Mesenchymal stem cell (in vitro differentiated cells and primary cell): Measurements from ENCODE around the gene PTRHD1.
"Not testable (repeated sequence)": the region's sequence is repeated elsewhere in the genome, so short reads cannot be mapped to it uniquely, and the experiment has no call there.

ENCODE experiments used
- DNase-seq: peaks from one replicate; pipeline ENCODE4 v3.0.0-alpha.2; 2013
- H2AFZ ChIP-seq: one replicate; pipeline ENCODE4 v1.6.1; 2013; ENCODE audit warnings: low read depth, mild to moderate bottlenecking, control low read depth, inconsistent platforms, low read length, moderate library complexity
- H2AK5ac ChIP-seq: 2 replicates; pipeline ENCODE4 v1.6.1; 2013; ENCODE audit warnings: low read length, moderate library complexity, mild to moderate bottlenecking, inconsistent platforms; ENCODE audit not compliant: severe bottlenecking
- H2BK120ac ChIP-seq: one replicate; pipeline ENCODE4 v1.6.1; 2013; ENCODE audit warnings: low read depth, mild to moderate bottlenecking, inconsistent platforms, low read length, moderate library complexity
- H2BK12ac ChIP-seq, 2 experiments: one replicate each; pipeline ENCODE4 v1.6.1; 2013; ENCODE audit warnings: inconsistent platforms in 2 of 2, low read length in 2 of 2, mild to moderate bottlenecking in 2 of 2, moderate library complexity in 2 of 2, control low read depth in 1 of 2
- H2BK15ac ChIP-seq: one replicate; pipeline ENCODE4 v1.6.1; 2013; ENCODE audit warnings: mild to moderate bottlenecking, low read depth, inconsistent platforms; ENCODE audit not compliant: poor library complexity, severe bottlenecking
- H2BK5ac ChIP-seq: 2 replicates; pipeline ENCODE4 v1.6.1; 2013; ENCODE audit warnings: low read depth, mild to moderate bottlenecking, low read length, control low read depth, inconsistent platforms; ENCODE audit not compliant: poor library complexity, severe bottlenecking
- H3K14ac ChIP-seq, 2 experiments: one replicate each; pipeline ENCODE4 v1.6.1; 2013; ENCODE audit warnings: inconsistent platforms in 2 of 2, low read length in 2 of 2, control low read depth in 1 of 2, mild to moderate bottlenecking in 1 of 2, moderate library complexity in 1 of 2
- H3K18ac ChIP-seq, 2 experiments: one replicate each; pipeline ENCODE4 v1.6.1; 2013; ENCODE audit warnings: inconsistent platforms in 2 of 2, low read length in 2 of 2, control low read depth in 1 of 2, low read depth in 1 of 2, mild to moderate bottlenecking in 1 of 2
- H3K23ac ChIP-seq, 2 experiments: one replicate each; pipeline ENCODE4 v1.6.1; 2013; ENCODE audit warnings: inconsistent platforms in 2 of 2, low read length in 2 of 2, mild to moderate bottlenecking in 2 of 2, moderate library complexity in 2 of 2, control low read depth in 1 of 2
- H3K27ac ChIP-seq: 2 replicates; pipeline ENCODE4 v1.5.1; 2013; ENCODE audit warnings: mild to moderate bottlenecking, moderate library complexity, low read length, control low read depth, inconsistent platforms; ENCODE audit not compliant: poor library complexity, severe bottlenecking
- H3K27me3 ChIP-seq, 2 experiments: 2 replicates each; pipeline versions ENCODE4 v1.6.1 to v1.7.0; 2013; ENCODE audit warnings: low read length in 2 of 2, mild to moderate bottlenecking in 2 of 2, moderate library complexity in 2 of 2, control low read depth in 1 of 2, inconsistent platforms in 1 of 2; ENCODE audit not compliant: control insufficient read depth in 1 of 2, insufficient read depth in 1 of 2
- H3K36me3 ChIP-seq, 2 experiments: 2 replicates each; pipeline versions ENCODE4 v1.6.1 to v1.7.0; 2013; ENCODE audit warnings: low read length in 2 of 2, control low read depth in 1 of 2, inconsistent platforms in 1 of 2, low read depth in 1 of 2, mild to moderate bottlenecking in 1 of 2; ENCODE audit not compliant: insufficient read depth in 2 of 2, control insufficient read depth in 1 of 2
- H3K4ac ChIP-seq, 2 experiments: one replicate each; pipeline ENCODE4 v1.6.1; 2013; ENCODE audit warnings: inconsistent platforms in 2 of 2, low read length in 2 of 2, mild to moderate bottlenecking in 2 of 2, moderate library complexity in 2 of 2, control low read depth in 1 of 2, low read depth in 1 of 2
- H3K4me1 ChIP-seq: 2 replicates; pipeline ENCODE4 v1.6.1; 2013; ENCODE audit warnings: low read depth, low read length, control low read depth; ENCODE audit not compliant: control insufficient read depth, insufficient read depth
- H3K4me2 ChIP-seq: 2 replicates; pipeline ENCODE4 v1.6.1; 2013; ENCODE audit warnings: low read length, mild to moderate bottlenecking, inconsistent platforms; ENCODE audit not compliant: poor library complexity, severe bottlenecking
- H3K4me3 ChIP-seq, 2 experiments: 2 replicates each; pipeline versions ENCODE4 v1.5.1 to v1.7.0; 2013; ENCODE audit warnings: low read length in 2 of 2, mild to moderate bottlenecking in 2 of 2, control low read depth in 1 of 2, low read depth in 1 of 2; ENCODE audit not compliant: insufficient read depth in 1 of 2
- H3K79me1 ChIP-seq: replicated peaks from 2 replicates; pipeline ENCODE4 v1.6.1; 2013; ENCODE audit warnings: mild to moderate bottlenecking, control low read depth, low read length, inconsistent platforms; ENCODE audit not compliant: poor library complexity, severe bottlenecking
- H3K9ac ChIP-seq: 2 replicates; pipeline ENCODE4 v1.7.0; 2013; ENCODE audit warnings: mild to moderate bottlenecking, low read length, moderate library complexity
- H3K9me3 ChIP-seq: 2 replicates; pipeline ENCODE4 v1.7.0; 2013; ENCODE audit warnings: mild to moderate bottlenecking, low read length; ENCODE audit not compliant: control insufficient read depth
- H4K8ac ChIP-seq: one replicate; pipeline ENCODE4 v1.6.1; 2013; ENCODE audit warnings: inconsistent platforms, mild to moderate bottlenecking, low read length, moderate library complexity
- H4K91ac ChIP-seq: one replicate; pipeline ENCODE4 v1.6.1; 2013; ENCODE audit warnings: mild to moderate bottlenecking, low read length, inconsistent platforms
- WGBS: methylation state at CpG from one replicate; pipeline ENCODE4 v1.1.7; 2013; ENCODE audit warnings: mixed read lengths; 5-methylcytosine and 5-hydroxymethylcytosine counted together

Gene PTRHD1

GRCh38 chr2:24800487-24800886 is 7.3 kb upstream of the PTRHD1 start:
- H3K4ac ChIP-seq, DNase-seq, H3K4me3 ChIP-seq, H3K9me3 ChIP-seq, H3K9ac ChIP-seq, H4K91ac ChIP-seq, H3K79me1 ChIP-seq, H2AK5ac ChIP-seq, H3K18ac ChIP-seq, H2AFZ ChIP-seq, H2BK15ac ChIP-seq, H2BK5ac ChIP-seq, H2BK12ac ChIP-seq, H4K8ac ChIP-seq, H2BK120ac ChIP-seq, H3K4me1 ChIP-seq, H3K23ac ChIP-seq, H3K14ac ChIP-seq, H3K4me2 ChIP-seq, H3K27me3 ChIP-seq, H3K27ac ChIP-seq: not testable (repeated sequence)
- H3K36me3 ChIP-seq: peaks cover 3 to 13% of the 10 kb centered on the region in 2 experiments
- WGBS: no CpG with 5 or more reads among the region's 5 CpGs

GRCh38 chr2:24797644-24798043 is 4.5 kb upstream of the PTRHD1 start:
- no peak overlapping the region for H3K27ac ChIP-seq
- no peak overlapping the region for H2BK5ac ChIP-seq
- no peak overlapping the region for H3K4me3 ChIP-seq
- H3K9ac ChIP-seq: no peak overlapping the region
- H3K18ac ChIP-seq: no peak overlapping the region
- H2BK15ac ChIP-seq: no peak overlapping the region
- 96% methylated on average over 2 of the region's 2 CpGs for WGBS
- no peak overlapping the region for H2AFZ ChIP-seq
- H3K23ac ChIP-seq: no peak overlapping the region
- no peak overlapping the region for H2BK120ac ChIP-seq
- no peak overlapping the region for H2BK12ac ChIP-seq
- peaks cover 3 to 11% of the 10 kb centered on the region in 2 experiments for H3K36me3 ChIP-seq
- no peak overlapping the region for H4K91ac ChIP-seq
- H3K14ac ChIP-seq: no peak overlapping the region
- H2AK5ac ChIP-seq: no peak overlapping the region
- peaks cover 2% of the 10 kb centered on the region for H3K4me1 ChIP-seq
- H3K4me2 ChIP-seq: no peak overlapping the region
- no peak for DNase-seq
- H3K27me3 ChIP-seq: no peaks in the 10 kb centered on the region
- H3K9me3 ChIP-seq: no peaks in the 10 kb centered on the region
- no peak overlapping the region for H3K4ac ChIP-seq
- H4K8ac ChIP-seq: no peak overlapping the region
- peaks cover 11% of the 10 kb centered on the region for H3K79me1 ChIP-seq

GRCh38 chr2:24793761-24794435 is 707 bp upstream of the PTRHD1 start:
- Histone ChIP-seq H3K27ac (no peak overlapping the region), H2AFZ (peak overlapping the region; percentile 75), H4K91ac (no peak overlapping the region), H3K9ac (peak overlapping the region; percentile 96), H2BK120ac (no peak overlapping the region), H3K4me1 (peaks cover 2% of the 10 kb centered on the region), H3K36me3 (peaks cover 15 to 16% of the 10 kb centered on the region in 2 experiments), H3K23ac (no peak overlapping the region), H2AK5ac (no peak overlapping the region), H2BK5ac (no peak overlapping the region), H3K27me3 (no peaks in the 10 kb centered on the region), H4K8ac (peak overlapping the region; percentile 0), H3K9me3 (no peaks in the 10 kb centered on the region), H3K14ac (no peak overlapping the region), H2BK15ac (no peak overlapping the region), H2BK12ac (no peak overlapping the region), H3K79me1 (peaks cover 8% of the 10 kb centered on the region), H3K4me3 (peak overlapping the region; percentile 89 to 96), H3K18ac (peak overlapping the region in 1 of 2 experiments; percentile 65), H3K4ac (peak overlapping the region in 1 of 2 experiments; percentile 47), H3K4me2 (peak overlapping the region; percentile 86)
- under 1% methylated on average over 14 of the region's 14 CpGs for WGBS
- DNase-seq: peak; percentile 75

GRCh38 chr2:24792542-24792873 is 683 bp downstream of the PTRHD1 start:
- no peaks in the 10 kb centered on the region for H3K27me3 ChIP-seq
- no peak overlapping the region for H2BK15ac ChIP-seq
- no peak overlapping the region for H2BK12ac ChIP-seq
- H3K27ac ChIP-seq: peak overlapping the region; percentile 93
- H3K9ac ChIP-seq: peak overlapping the region; percentile 96
- peaks cover 2% of the 10 kb centered on the region for H3K4me1 ChIP-seq
- H2AFZ ChIP-seq: peak overlapping the region; percentile 29
- H4K8ac ChIP-seq: no peak overlapping the region
- H3K36me3 ChIP-seq: peaks cover 16 to 18% of the 10 kb centered on the region in 2 experiments
- peak overlapping the region; percentile 69 for H3K4me2 ChIP-seq
- H2AK5ac ChIP-seq: no peak overlapping the region
- peaks cover 8% of the 10 kb centered on the region for H3K79me1 ChIP-seq
- 0% methylated on average over 5 of the region's 6 CpGs for WGBS
- peak overlapping the region; percentile 6 for H2BK120ac ChIP-seq
- H3K4ac ChIP-seq: peak overlapping the region in 1 of 2 experiments; percentile 99
- H3K14ac ChIP-seq: no peak overlapping the region
- H3K4me3 ChIP-seq: peak overlapping the region; percentile 89 to 96
- no peak overlapping the region for H3K23ac ChIP-seq
- H2BK5ac ChIP-seq: no peak overlapping the region
- no peaks in the 10 kb centered on the region for H3K9me3 ChIP-seq
- H3K18ac ChIP-seq: peak overlapping the region; percentile 46 to 81
- no peak for DNase-seq
- H4K91ac ChIP-seq: no peak overlapping the region
